Caki2 (cell line): ENCODE data around the gene EEFSEC. TPM values are rescaled to one million over a fixed set of nuclear protein-coding genes. Genes with fewer than 3 reads are reported as not detected.

Experiments used
- total RNA-seq: library from RNA; depleted of rRNA; stranded (reverse); fragments of >200 nt; shearing (Covaris generic); gene quantifications from 2 replicates; pipeline ENCODE4 v1.2.3, GENCODE V29; 2014; ENCODE audit warnings: low replicate concordance; rRNA removed

EEFSEC gene
- total RNA-seq, 1 experiment from 2014 or later = 10.3 TPM

Other genes starting within 250 kb of the EEFSEC start
- not detected in 2 replicates for gene KBTBD12, start 238.2 kb upstream of the EEFSEC start, total RNA-seq
- 141 and 159 TPM in 2 replicates for gene SEC61A1, start 101.0 kb upstream of the EEFSEC start, total RNA-seq
- 50.7 and 60.7 TPM in 2 replicates for gene RUVBL1, start 29.7 kb upstream of the EEFSEC start, total RNA-seq